ENCODE results near the gene FAM83G. TPM values are rescaled to one million over a fixed set of nuclear protein-coding genes. Genes with fewer than 3 reads are reported as not detected.

Gene FAM83G
- total RNA-seq, 1 donor from 2014 or later: 36.1 TPM

GRCh38 chr17:19013806-19014627 is 9.5 kb upstream of the FAM83G start:
- DNase-seq (ENCODE audit: extremely low spot score in 2 of 2): no peak
- Histone ChIP-seq H3K27me3 (no peaks in the 10 kb centered on the region), H3K27ac (peak overlapping the region; percentile 24), H3K36me3 (no peaks in the 10 kb centered on the region), H3K4me3 (no peak overlapping the region), H3K9me3 (no peaks in the 10 kb centered on the region), H3K4me1 (peaks cover 14% of the 10 kb centered on the region)
- TF ChIP-seq CTCF (IDR thresholded peaks at IDR 0.05) (no peak), POLR2A (IDR thresholded peaks at IDR 0.05) (no peak), POLR2AphosphoS5 (IDR thresholded peaks at IDR 0.05; ENCODE audit: insufficient read depth in 1 of 2, low read depth in 1 of 2) (peak in 1 of 2 donors; percentile 14)
- intact Hi-C loops (cut with DNase I): no loop called here

DNA sequence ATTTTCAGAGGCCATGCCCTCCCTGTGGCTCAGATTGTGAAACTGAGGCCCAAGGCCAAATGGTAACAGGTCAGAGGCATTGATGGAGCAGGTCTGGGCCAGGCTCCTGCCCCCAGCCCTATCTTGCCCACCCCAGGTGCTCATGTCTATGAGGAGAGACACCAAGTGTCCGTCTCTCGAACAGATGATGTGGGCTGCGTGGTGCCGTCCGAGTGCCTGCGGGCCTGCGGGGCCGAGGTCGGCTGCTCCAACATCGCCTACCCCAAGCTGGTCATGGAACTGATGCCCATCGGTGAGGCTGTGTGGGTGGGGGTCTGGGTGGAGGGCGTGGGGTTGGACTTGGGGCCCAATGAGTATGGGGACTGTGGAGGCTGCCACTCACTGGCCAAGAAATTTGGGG is 8.7 kb upstream of the FAM83G start:
- Histone ChIP-seq H3K4me3 (no peak overlapping the region), H3K27me3 (no peaks in the 10 kb centered on the region), H3K9me3 (no peaks in the 10 kb centered on the region), H3K4me1 (peaks cover 14% of the 10 kb centered on the region), H3K36me3 (no peaks in the 10 kb centered on the region), H3K27ac (no peak overlapping the region)
- DNase-seq (ENCODE audit: extremely low spot score in 2 of 2): no peak
- TF ChIP-seq POLR2AphosphoS5 (IDR thresholded peaks at IDR 0.05; ENCODE audit: insufficient read depth in 1 of 2, low read depth in 1 of 2) (no peak), POLR2A (IDR thresholded peaks at IDR 0.05) (no peak), CTCF (IDR thresholded peaks at IDR 0.05) (no peak)
- intact Hi-C loops (cut with DNase I): no loop called here

DNA sequence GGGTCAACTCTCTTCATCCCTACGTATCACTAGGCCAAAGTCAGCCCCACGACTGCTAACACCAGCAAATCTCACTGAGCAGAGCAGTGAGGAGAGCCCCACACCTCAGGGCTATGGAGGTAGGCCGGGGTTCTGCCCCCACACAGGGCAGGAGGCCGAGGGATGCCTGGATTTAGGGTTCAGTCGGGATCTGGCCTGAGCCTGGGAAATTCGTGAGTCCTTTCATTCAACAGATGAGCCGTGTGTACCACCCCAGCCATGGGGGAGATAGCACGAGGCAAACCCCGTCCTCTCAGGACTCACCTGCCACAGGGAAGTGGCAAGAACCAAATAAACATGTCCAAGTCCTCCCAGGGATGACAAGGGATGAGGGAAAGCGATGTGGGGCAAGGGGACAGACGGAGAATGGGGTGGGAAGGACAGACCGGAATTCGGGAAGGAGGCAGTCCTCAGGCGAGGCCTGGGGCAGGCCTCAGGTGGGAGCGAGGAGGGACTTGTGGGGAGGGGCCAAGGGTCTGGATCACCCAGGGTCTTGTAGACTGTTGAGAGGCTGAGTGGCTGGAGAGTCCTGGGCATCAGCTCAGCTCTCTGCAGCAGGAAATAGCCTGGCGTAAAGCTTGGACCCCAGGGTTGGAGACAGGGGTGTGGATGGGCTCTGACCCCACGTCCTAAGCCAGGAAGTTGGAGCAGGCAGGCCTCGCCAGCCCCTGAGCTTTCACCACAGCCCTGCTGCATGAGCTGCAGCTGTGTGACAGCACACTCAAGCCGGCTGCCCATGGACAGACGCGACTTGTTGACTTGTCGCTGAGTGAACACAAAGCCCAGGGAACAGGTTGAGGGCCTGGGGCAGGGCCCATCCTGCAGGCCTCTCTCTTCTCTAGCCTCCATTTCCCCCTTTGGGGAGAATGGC is 7.9 kb upstream of the FAM83G start:
- H3K4me1 ChIP-seq: peaks cover 14% of the 10 kb centered on the region
- H3K27me3 ChIP-seq: no peaks in the 10 kb centered on the region
- no peak overlapping the region for H3K27ac ChIP-seq
- DNase-seq (ENCODE audit: extremely low spot score in 2 of 2): no peak
- no peaks in the 10 kb centered on the region for H3K9me3 ChIP-seq
- intact Hi-C loops (cut with DNase I): no loop called here
- TF ChIP-seq POLR2AphosphoS5 (IDR thresholded peaks at IDR 0.05; ENCODE audit: insufficient read depth in 1 of 2, low read depth in 1 of 2): no peak
- TF ChIP-seq CTCF (IDR thresholded peaks at IDR 0.05): no peak
- H3K36me3 ChIP-seq: no peaks in the 10 kb centered on the region
- no peak overlapping the region for H3K4me3 ChIP-seq

DNA sequence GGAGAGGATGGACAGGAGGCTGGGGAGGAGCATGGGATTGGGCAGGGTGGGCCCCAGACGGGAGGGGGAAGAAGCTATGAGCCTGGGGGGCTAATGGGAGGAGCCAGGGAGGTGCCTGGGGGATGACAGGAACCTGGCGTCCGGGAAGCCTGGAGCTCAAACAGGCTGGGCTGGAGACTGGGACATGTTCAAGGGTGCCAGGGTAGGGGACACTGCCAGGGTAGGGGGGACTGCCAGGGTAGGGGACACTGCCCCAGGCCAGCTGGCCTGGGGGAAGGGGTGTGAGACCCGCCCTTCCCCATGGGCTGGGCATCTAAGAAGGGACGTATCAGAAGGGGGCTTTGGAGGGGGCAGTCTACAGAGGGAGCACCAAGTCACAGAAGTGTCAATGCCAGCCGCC is 7.0 kb upstream of the FAM83G start:
- peak overlapping the region; percentile 53 for H3K27ac ChIP-seq

More for the DNA sequence above, 7.0 kb upstream of the FAM83G start:
- no peak for DNase-seq (ENCODE audit: extremely low spot score in 2 of 2)
- peaks cover 14% of the 10 kb centered on the region for H3K4me1 ChIP-seq
- intact Hi-C loops (cut with DNase I): no loop called here
- no peak for TF ChIP-seq POLR2A (IDR thresholded peaks at IDR 0.05)
- no peak for TF ChIP-seq CTCF (IDR thresholded peaks at IDR 0.05)
- TF ChIP-seq POLR2AphosphoS5 (IDR thresholded peaks at IDR 0.05; ENCODE audit: insufficient read depth in 1 of 2, low read depth in 1 of 2): no peak
- H3K36me3 ChIP-seq: no peaks in the 10 kb centered on the region
- no peak overlapping the region for H3K4me3 ChIP-seq
- no peaks in the 10 kb centered on the region for H3K27me3 ChIP-seq
- H3K9me3 ChIP-seq: no peaks in the 10 kb centered on the region
